ENCODE measurements around the gene SATB2. TPM values are rescaled to one million over a fixed set of nuclear protein-coding genes. Genes with fewer than 3 reads are reported as not detected.

The SATB2 gene
- polyA plus RNA-seq, 1 donor from 2014 or later = 0.21 TPM

DNA sequence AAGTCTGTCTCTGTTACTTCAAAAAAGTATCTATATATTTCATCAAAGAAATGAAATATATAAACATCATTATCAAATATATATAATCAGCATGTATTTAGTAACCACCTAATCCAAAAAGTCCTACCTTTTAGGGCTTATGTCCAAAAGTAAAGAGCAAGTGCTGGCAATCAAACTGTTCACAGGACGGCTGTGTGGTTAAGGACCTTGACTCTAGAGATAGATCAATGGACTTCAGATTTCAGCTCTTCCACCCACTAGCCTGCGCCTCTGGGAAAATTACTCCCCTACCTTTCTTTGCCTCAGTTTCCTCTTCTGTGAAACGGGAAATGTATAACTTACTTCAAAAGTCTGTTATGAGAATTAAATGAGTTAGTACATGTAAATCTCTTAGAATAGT is 29.4 kb downstream of the SATB2 start:
- no peak overlapping the region for H3K4me2 ChIP-seq (ENCODE audit: low read length)
- no peaks in the 10 kb centered on the region for H3K27me3 ChIP-seq (ENCODE audit: insufficient read depth, low read depth, low read length)
- no peak overlapping the region for H3K9ac ChIP-seq (ENCODE audit: low read length)
- no peaks in the 10 kb centered on the region for H3F3A ChIP-seq (ENCODE audit: insufficient read depth, low read length, poor library complexity, severe bottlenecking)
- TF ChIP-seq MXI1 (conservative IDR thresholded peaks at IDR 0.05; ENCODE audit: poor library complexity, severe bottlenecking) (no peak), SMC3 (conservative IDR thresholded peaks at IDR 0.05; ENCODE audit: poor library complexity) (no peak), TAF1 (IDR thresholded peaks at IDR 0.05; ENCODE audit: low read depth) (no peak), RAD21 (conservative IDR thresholded peaks at IDR 0.05) (no peak), POLR2AphosphoS5 (IDR thresholded peaks at IDR 0.05) (no peak)
- no peaks in the 10 kb centered on the region for H3K9me3 ChIP-seq (ENCODE audit: low read length)
- no peaks in the 10 kb centered on the region for H3K36me3 ChIP-seq (ENCODE audit: insufficient read depth, low read length)
- H4K20me1 ChIP-seq (ENCODE audit: insufficient read depth) = no peaks in the 10 kb centered on the region
- no peaks in the 10 kb centered on the region for H3K79me2 ChIP-seq (replicated peaks; ENCODE audit: insufficient read depth, low read length)
- H2AFZ ChIP-seq (ENCODE audit: low read depth, low read length) = no peak overlapping the region
- H3K27ac ChIP-seq (ENCODE audit: low read length) = no peak overlapping the region
- H3K4me3 ChIP-seq (ENCODE audit: low read length) = no peak overlapping the region
- no peaks in the 10 kb centered on the region for H3K9me2 ChIP-seq (ENCODE audit: insufficient read depth, low read length)

DNA sequence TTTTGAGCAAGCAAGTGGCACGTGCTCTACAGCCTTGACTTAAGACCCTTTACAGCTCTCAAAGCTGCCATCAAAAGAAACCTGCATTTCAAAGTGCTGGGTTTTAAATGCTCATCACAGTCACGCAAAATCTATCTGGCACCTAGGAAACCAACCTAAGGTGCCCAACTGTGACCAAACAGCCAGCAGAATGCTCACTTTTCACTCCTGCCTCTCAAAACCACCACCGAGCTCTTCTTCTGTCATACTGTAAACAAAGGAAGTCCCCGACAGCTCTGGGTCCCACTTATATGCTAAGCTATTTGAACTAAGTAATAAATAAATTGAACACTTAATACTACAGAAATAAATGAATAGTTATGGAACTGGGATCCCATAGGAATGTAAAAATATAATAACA is 33.6 kb downstream of the SATB2 start:
- Histone ChIP-seq H3K27ac (ENCODE audit: low read length) (no peak overlapping the region), H3K4me2 (ENCODE audit: low read length) (no peak overlapping the region), H3K9me2 (ENCODE audit: insufficient read depth, low read length) (no peaks in the 10 kb centered on the region)

More for the DNA sequence above, 33.6 kb downstream of the SATB2 start:
- Histone ChIP-seq H3K9ac (ENCODE audit: low read length) (no peak overlapping the region), H3K4me3 (ENCODE audit: low read length) (no peak overlapping the region), H4K20me1 (ENCODE audit: insufficient read depth) (no peaks in the 10 kb centered on the region), H3K79me2 (replicated peaks; ENCODE audit: insufficient read depth, low read length) (no peaks in the 10 kb centered on the region), H3K9me3 (ENCODE audit: low read length) (no peaks in the 10 kb centered on the region), H3K36me3 (ENCODE audit: insufficient read depth, low read length) (no peaks in the 10 kb centered on the region), H3F3A (ENCODE audit: insufficient read depth, low read length, poor library complexity, severe bottlenecking) (no peaks in the 10 kb centered on the region), H2AFZ (ENCODE audit: low read depth, low read length) (no peak overlapping the region), H3K27me3 (ENCODE audit: insufficient read depth, low read depth, low read length) (no peaks in the 10 kb centered on the region)
- no peak for TF ChIP-seq POLR2AphosphoS5 (IDR thresholded peaks at IDR 0.05)
- TF ChIP-seq RAD21 (conservative IDR thresholded peaks at IDR 0.05) = no peak
- no peak for TF ChIP-seq EZH2 (IDR thresholded peaks at IDR 0.05; ENCODE audit: borderline replicate concordance, insufficient read depth, low read length, poor library complexity, severe bottlenecking)
- TF ChIP-seq EP300 (conservative IDR thresholded peaks at IDR 0.05; ENCODE audit: poor library complexity, severe bottlenecking) = no peak
- TF ChIP-seq REST (IDR thresholded peaks at IDR 0.05; ENCODE audit: borderline replicate concordance) = no peak
- no peak for TF ChIP-seq SMC3 (conservative IDR thresholded peaks at IDR 0.05; ENCODE audit: poor library complexity)
- no peak for TF ChIP-seq CTCF (IDR thresholded peaks at IDR 0.05; ENCODE audit: poor library complexity, severe bottlenecking)
- no peak for TF ChIP-seq MXI1 (conservative IDR thresholded peaks at IDR 0.05; ENCODE audit: poor library complexity, severe bottlenecking)
- TF ChIP-seq TAF1 (IDR thresholded peaks at IDR 0.05; ENCODE audit: low read depth) = no peak
